Stimulated activated memory B cell treated with anti-CD40 and anti-IgM and Interleukin-4, amounts not matched to agents 10 μg/mL and 1 μg/mL and 100 μg/mL, for 72 hours (primary cell): ENCODE data around the gene CNTNAP2.

Source experiments
- ATAC-seq: fragments of 150-1000 bp; cut with Tn5 transposase; 2 replicates; pipeline ENCODE4 v1.10.0; 2021
- H3K27ac Mint-ChIP-seq: one replicate; pipeline ENCODE4 v1.8.0; 2022; ENCODE audit warnings: mild to moderate bottlenecking, mixed read lengths
- H3K27me3 Mint-ChIP-seq: one replicate; pipeline ENCODE4 v1.8.0; 2022; ENCODE audit warnings: mixed read lengths
- H3K36me3 Mint-ChIP-seq: one replicate; pipeline ENCODE4 v1.8.0; 2022; ENCODE audit warnings: mixed read lengths
- H3K4me1 Mint-ChIP-seq: one replicate; pipeline ENCODE4 v1.8.0; 2022; ENCODE audit warnings: mixed read lengths
- H3K4me3 Mint-ChIP-seq: one replicate; pipeline ENCODE4 v1.8.0; 2022; ENCODE audit warnings: mild to moderate bottlenecking, moderate library complexity, mixed read lengths
- H3K9me3 Mint-ChIP-seq: one replicate; pipeline ENCODE4 v1.8.0; 2022; ENCODE audit warnings: mixed read lengths

CNTNAP2 gene

GRCh38 chr7:148371280-148371937, 2254.8 kb downstream of the CNTNAP2 start:
- Mint-ChIP-seq H3K4me1 (peaks cover 7% of the 10 kb centered on the region), H3K27me3 (no peaks in the 10 kb centered on the region), H3K9me3 (peaks cover 5% of the 10 kb centered on the region), H3K36me3 (peaks cover 8% of the 10 kb centered on the region), H3K4me3 (no peak overlapping the region), H3K27ac (no peak overlapping the region)
- ATAC-seq = no peak

- no peaks in the 10 kb centered on the region for H3K27me3 Mint-ChIP-seq
- H3K4me1 Mint-ChIP-seq = no peaks in the 10 kb centered on the region
- H3K27ac Mint-ChIP-seq = no peak overlapping the region
- no peak for ATAC-seq
- H3K4me3 Mint-ChIP-seq = no peak overlapping the region
- H3K36me3 Mint-ChIP-seq = no peaks in the 10 kb centered on the region
- no peaks in the 10 kb centered on the region for H3K9me3 Mint-ChIP-seq
These were observed 2258.0 kb downstream of the CNTNAP2 start for GRCh38 chr7:148374396-148375259.

GRCh38 chr7:148379677-148380076, 2263.1 kb downstream of the CNTNAP2 start:
- Mint-ChIP-seq H3K9me3 (peaks cover 3% of the 10 kb centered on the region), H3K27ac (no peak overlapping the region), H3K4me1 (no peaks in the 10 kb centered on the region), H3K27me3 (no peaks in the 10 kb centered on the region), H3K36me3 (peaks cover 25% of the 10 kb centered on the region), H3K4me3 (no peak overlapping the region)
- no peak for ATAC-seq

GRCh38 chr7:148380596-148381419, 2264.2 kb downstream of the CNTNAP2 start:
- peaks cover 25% of the 10 kb centered on the region for H3K36me3 Mint-ChIP-seq
- H3K4me3 Mint-ChIP-seq = no peak overlapping the region
- ATAC-seq = no peak
- no peaks in the 10 kb centered on the region for H3K27me3 Mint-ChIP-seq
- H3K9me3 Mint-ChIP-seq = peaks cover 3% of the 10 kb centered on the region
- no peak overlapping the region for H3K27ac Mint-ChIP-seq
- no peaks in the 10 kb centered on the region for H3K4me1 Mint-ChIP-seq

- no peak for ATAC-seq
- H3K36me3 Mint-ChIP-seq = peaks cover 25% of the 10 kb centered on the region
- no peak overlapping the region for H3K4me3 Mint-ChIP-seq
- no peak overlapping the region for H3K27ac Mint-ChIP-seq
- H3K4me1 Mint-ChIP-seq = no peaks in the 10 kb centered on the region
- H3K9me3 Mint-ChIP-seq = peaks cover 3% of the 10 kb centered on the region
- no peaks in the 10 kb centered on the region for H3K27me3 Mint-ChIP-seq
These were observed 2266.0 kb downstream of the CNTNAP2 start for GRCh38 chr7:148382596-148382995.

- no peaks in the 10 kb centered on the region for H3K27me3 Mint-ChIP-seq
- no peak overlapping the region for H3K27ac Mint-ChIP-seq
- no peak for ATAC-seq
- no peaks in the 10 kb centered on the region for H3K4me1 Mint-ChIP-seq
- H3K9me3 Mint-ChIP-seq = peaks cover 3% of the 10 kb centered on the region
- H3K36me3 Mint-ChIP-seq = peaks cover 29% of the 10 kb centered on the region
- H3K4me3 Mint-ChIP-seq = no peak overlapping the region
These were observed 2267.1 kb downstream of the CNTNAP2 start for GRCh38 chr7:148383651-148384050.

- peaks cover 44% of the 10 kb centered on the region for H3K36me3 Mint-ChIP-seq
- peaks cover 9% of the 10 kb centered on the region for H3K9me3 Mint-ChIP-seq
- H3K4me1 Mint-ChIP-seq = no peaks in the 10 kb centered on the region
- no peak overlapping the region for H3K4me3 Mint-ChIP-seq
- ATAC-seq = no peak
- H3K27ac Mint-ChIP-seq = no peak overlapping the region
- no peaks in the 10 kb centered on the region for H3K27me3 Mint-ChIP-seq
These were observed 2268.5 kb downstream of the CNTNAP2 start for GRCh38 chr7:148385009-148385682.

GRCh38 chr7:148390381-148390780, 2273.8 kb downstream of the CNTNAP2 start:
- peaks cover 7% of the 10 kb centered on the region for H3K9me3 Mint-ChIP-seq

GRCh38 chr7:148391591-148391990, 2275.0 kb downstream of the CNTNAP2 start:
- Mint-ChIP-seq H3K9me3 (peaks cover 7% of the 10 kb centered on the region), H3K4me3 (no peak overlapping the region), H3K27ac (no peak overlapping the region), H3K27me3 (no peaks in the 10 kb centered on the region), H3K4me1 (peaks cover 15% of the 10 kb centered on the region), H3K36me3 (peaks cover 25% of the 10 kb centered on the region)
- no peak for ATAC-seq

More at GRCh38 chr7:148390381-148390780, 2273.8 kb downstream of the CNTNAP2 start:
- Mint-ChIP-seq H3K4me1 (peaks cover 6% of the 10 kb centered on the region), H3K4me3 (no peak overlapping the region), H3K27me3 (no peaks in the 10 kb centered on the region), H3K27ac (no peak overlapping the region), H3K36me3 (peaks cover 25% of the 10 kb centered on the region)
- ATAC-seq = no peak

GRCh38 chr7:148394582-148394981, 2278.0 kb downstream of the CNTNAP2 start:
- Mint-ChIP-seq H3K9me3 (no peaks in the 10 kb centered on the region), H3K36me3 (peaks cover 12% of the 10 kb centered on the region), H3K27ac (no peak overlapping the region), H3K27me3 (no peaks in the 10 kb centered on the region), H3K4me3 (no peak overlapping the region), H3K4me1 (peaks cover 36% of the 10 kb centered on the region)
- ATAC-seq = no peak

GRCh38 chr7:148395352-148395811, 2278.8 kb downstream of the CNTNAP2 start:
- no peak overlapping the region for H3K27ac Mint-ChIP-seq
- no peaks in the 10 kb centered on the region for H3K9me3 Mint-ChIP-seq
- peaks cover 6% of the 10 kb centered on the region for H3K36me3 Mint-ChIP-seq
- ATAC-seq = no peak
- no peak overlapping the region for H3K4me3 Mint-ChIP-seq
- no peaks in the 10 kb centered on the region for H3K27me3 Mint-ChIP-seq
- H3K4me1 Mint-ChIP-seq = peaks cover 42% of the 10 kb centered on the region

- no peak for ATAC-seq
- no peak overlapping the region for H3K4me3 Mint-ChIP-seq
- peaks cover 43% of the 10 kb centered on the region for H3K4me1 Mint-ChIP-seq
- no peaks in the 10 kb centered on the region for H3K9me3 Mint-ChIP-seq
- peaks cover 6% of the 10 kb centered on the region for H3K36me3 Mint-ChIP-seq
- no peaks in the 10 kb centered on the region for H3K27me3 Mint-ChIP-seq
- H3K27ac Mint-ChIP-seq = no peak overlapping the region
These were observed 2279.6 kb downstream of the CNTNAP2 start for GRCh38 chr7:148395990-148396716.

GRCh38 chr7:148397056-148397455, 2280.5 kb downstream of the CNTNAP2 start:
- Mint-ChIP-seq H3K9me3 (no peaks in the 10 kb centered on the region), H3K27ac (no peak overlapping the region), H3K27me3 (no peaks in the 10 kb centered on the region), H3K36me3 (peaks cover 6% of the 10 kb centered on the region), H3K4me3 (no peak overlapping the region), H3K4me1 (peaks cover 43% of the 10 kb centered on the region)
- no peak for ATAC-seq

- no peaks in the 10 kb centered on the region for H3K27me3 Mint-ChIP-seq
- H3K4me1 Mint-ChIP-seq = peaks cover 43% of the 10 kb centered on the region
- peaks cover 6% of the 10 kb centered on the region for H3K36me3 Mint-ChIP-seq
- peak overlapping the region; percentile 22 for H3K27ac Mint-ChIP-seq
- no peaks in the 10 kb centered on the region for H3K9me3 Mint-ChIP-seq
- no peak overlapping the region for H3K4me3 Mint-ChIP-seq
- ATAC-seq = no peak
These were observed 2280.9 kb downstream of the CNTNAP2 start for GRCh38 chr7:148397551-148397950.
